Natural killer cell (primary cell): Measurements from ENCODE around the gene LRG1. TPM values are rescaled to one million over a fixed set of nuclear protein-coding genes. Genes with fewer than 3 reads are reported as not detected.

Experiments used
- ATAC-seq, 3 donors: fragments of 150-1000 bp in 2 of 3; fragments of 200-7000 bp in 1 of 3; cut with Tn5 transposase; 1 replicate in 1 of 3; 2 replicates in 2 of 3; pipeline ENCODE4 v1.10.0; 2021; ENCODE audit warnings: mild to moderate bottlenecking in 2 of 3, moderate library complexity in 2 of 3
- DNase-seq, 2 donors: peaks; one replicate each; pipeline versions ENCODE4 v3.0.0 to v3.0.0-alpha.2; 2013 to 2021; ENCODE audit warnings: mixed read lengths in 1 of 2
- H3K27ac ChIP-seq: one replicate; pipeline ENCODE4 v1.5.1; 2013; ENCODE audit warnings: mild to moderate bottlenecking, low read length
- H3K27me3 ChIP-seq: one replicate; pipeline ENCODE4 v1.6.1; 2013; ENCODE audit warnings: low read length; ENCODE audit not compliant: control insufficient read depth, insufficient read depth
- H3K36me3 ChIP-seq: one replicate; pipeline ENCODE4 v1.6.1; 2013; ENCODE audit warnings: low read length; ENCODE audit not compliant: control insufficient read depth, insufficient read depth
- H3K4me1 ChIP-seq: one replicate; pipeline ENCODE4 v1.6.1; 2013; ENCODE audit warnings: low read length; ENCODE audit not compliant: control insufficient read depth, insufficient read depth
- H3K4me3 ChIP-seq: one replicate; pipeline ENCODE4 v1.5.1; 2013; ENCODE audit warnings: low read length
- H3K9me3 ChIP-seq: one replicate; pipeline ENCODE4 v1.6.1; 2013; ENCODE audit warnings: low read length; ENCODE audit not compliant: control insufficient read depth, insufficient read depth
- H3K27ac Mint-ChIP-seq, 2 donors: one replicate each; pipeline ENCODE4 v1.8.0; 2022; ENCODE audit warnings: mild to moderate bottlenecking in 2 of 2, mixed read lengths in 2 of 2, moderate library complexity in 1 of 2
- H3K27me3 Mint-ChIP-seq, 2 donors: one replicate each; pipeline ENCODE4 v1.8.0; 2022; ENCODE audit warnings: low read depth in 2 of 2, mixed read lengths in 2 of 2
- H3K36me3 Mint-ChIP-seq: one replicate; pipeline ENCODE4 v1.8.0; 2022; ENCODE audit warnings: mixed read lengths
- H3K4me1 Mint-ChIP-seq, 2 donors: one replicate each; pipeline ENCODE4 v1.8.0; 2022; ENCODE audit warnings: mixed read lengths in 2 of 2
- H3K4me3 Mint-ChIP-seq: one replicate; pipeline ENCODE4 v1.8.0; 2022; ENCODE audit warnings: mild to moderate bottlenecking, moderate library complexity, mixed read lengths
- H3K9me3 Mint-ChIP-seq, 2 donors: one replicate each; pipeline ENCODE4 v1.8.0; 2022; ENCODE audit warnings: mixed read lengths in 2 of 2
- WGBS: methylation state at CpG from one replicate; pipeline ENCODE4 v1.1.7; 2013; ENCODE audit warnings: missing lambda C conversion rate; ENCODE audit not compliant: insufficient coverage; 5-methylcytosine and 5-hydroxymethylcytosine counted together
- intact Hi-C: fragments of 100-400 bp; cut with micrococcal nuclease; formaldehyde crosslinking; loops from one replicate; pipeline ENCODE4 v1.14.2; 2022
- total RNA-seq, 4 donors: library from RNA; stranded (reverse); fragments of 120-200 nt in 1 of 4; gene quantifications; one replicate each; pipeline versions ENCODE4 v1.2.3 to v1.2.4, GENCODE V29; 2013 to 2022
- TF ChIP-seq, protein P1 (sequence below): fragments of 200-600 bp; IDR thresholded peaks from one replicate; pipeline ENCODE4 v1.8.0; 2022; ENCODE audit warnings: antibody characterized with exemption

Gene LRG1
- total RNA-seq, 3 donors from 2014 or later (not counting 1 experiment from before 2014, with no cell fraction given): 1.8 TPM; not detected in 2

DNA sequence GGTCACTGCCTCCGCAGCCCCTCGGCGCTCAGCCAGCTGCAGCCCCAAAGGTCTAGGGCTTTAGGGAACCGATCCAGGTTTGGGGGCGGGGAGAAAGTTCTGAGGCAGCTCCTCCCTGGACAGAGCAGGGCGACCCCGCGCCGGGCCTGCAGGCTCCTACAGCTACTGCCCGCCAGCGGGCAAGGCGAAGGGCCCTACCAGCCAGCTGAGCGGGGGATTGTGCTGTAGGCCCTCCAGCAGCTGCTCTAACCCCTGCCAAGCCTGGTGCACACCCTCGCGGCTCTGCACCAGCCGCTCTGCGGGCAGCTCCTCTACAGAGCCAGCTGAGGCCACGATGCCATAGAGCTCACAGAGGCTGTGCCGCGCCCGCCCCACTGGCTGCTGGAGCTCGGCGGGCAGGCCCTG lies 35.5 kb downstream of the LRG1 start:
- H3K9me3 Mint-ChIP-seq: no peaks in the 10 kb centered on the region
- TF ChIP-seq, protein P1, sequence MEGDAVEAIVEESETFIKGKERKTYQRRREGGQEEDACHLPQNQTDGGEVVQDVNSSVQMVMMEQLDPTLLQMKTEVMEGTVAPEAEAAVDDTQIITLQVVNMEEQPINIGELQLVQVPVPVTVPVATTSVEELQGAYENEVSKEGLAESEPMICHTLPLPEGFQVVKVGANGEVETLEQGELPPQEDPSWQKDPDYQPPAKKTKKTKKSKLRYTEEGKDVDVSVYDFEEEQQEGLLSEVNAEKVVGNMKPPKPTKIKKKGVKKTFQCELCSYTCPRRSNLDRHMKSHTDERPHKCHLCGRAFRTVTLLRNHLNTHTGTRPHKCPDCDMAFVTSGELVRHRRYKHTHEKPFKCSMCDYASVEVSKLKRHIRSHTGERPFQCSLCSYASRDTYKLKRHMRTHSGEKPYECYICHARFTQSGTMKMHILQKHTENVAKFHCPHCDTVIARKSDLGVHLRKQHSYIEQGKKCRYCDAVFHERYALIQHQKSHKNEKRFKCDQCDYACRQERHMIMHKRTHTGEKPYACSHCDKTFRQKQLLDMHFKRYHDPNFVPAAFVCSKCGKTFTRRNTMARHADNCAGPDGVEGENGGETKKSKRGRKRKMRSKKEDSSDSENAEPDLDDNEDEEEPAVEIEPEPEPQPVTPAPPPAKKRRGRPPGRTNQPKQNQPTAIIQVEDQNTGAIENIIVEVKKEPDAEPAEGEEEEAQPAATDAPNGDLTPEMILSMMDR: no peak
- no peaks in the 10 kb centered on the region for H3K4me1 ChIP-seq
- no peaks in the 10 kb centered on the region for H3K27me3 Mint-ChIP-seq
- H3K36me3 ChIP-seq: peaks cover 2% of the 10 kb centered on the region
- 96% methylated on average over 23 of the region's 23 CpGs for WGBS
- H3K4me1 Mint-ChIP-seq: peaks cover 6 to 12% of the 10 kb centered on the region in 2 donors
- H3K27me3 ChIP-seq: no peaks in the 10 kb centered on the region
- H3K36me3 Mint-ChIP-seq: no peaks in the 10 kb centered on the region
- no peak overlapping the region for H3K27ac Mint-ChIP-seq
- H3K9me3 ChIP-seq: no peaks in the 10 kb centered on the region
- intact Hi-C loops: no loop called here
- no peak overlapping the region for H3K4me3 Mint-ChIP-seq
- no peak overlapping the region for H3K27ac ChIP-seq
- DNase-seq (no peak), ATAC-seq (no peak)
- H3K4me3 ChIP-seq: no peak overlapping the region

GRCh38 chr19:4503825-4504170 lies 36.0 kb downstream of the LRG1 start:
- TF ChIP-seq, protein P1: no peak
- Histone ChIP-seq H3K4me1 (no peaks in the 10 kb centered on the region), H3K27ac (no peak overlapping the region), H3K27me3 (no peaks in the 10 kb centered on the region), H3K9me3 (no peaks in the 10 kb centered on the region), H3K4me3 (no peak overlapping the region), H3K36me3 (peaks cover 2% of the 10 kb centered on the region)
- H3K36me3 Mint-ChIP-seq: no peaks in the 10 kb centered on the region
- no peak overlapping the region for H3K27ac Mint-ChIP-seq
- no peaks in the 10 kb centered on the region for H3K9me3 Mint-ChIP-seq
- intact Hi-C loops: no loop called here
- ATAC-seq: no peak
- DNase-seq: no peak
- 95% methylated on average over 10 of the region's 10 CpGs for WGBS
- H3K4me1 Mint-ChIP-seq: peaks cover 6 to 12% of the 10 kb centered on the region in 2 donors
- no peaks in the 10 kb centered on the region for H3K27me3 Mint-ChIP-seq
- H3K4me3 Mint-ChIP-seq: no peak overlapping the region

- H3K4me3 ChIP-seq: no peak overlapping the region
- H3K27ac ChIP-seq: no peak overlapping the region
- no peaks in the 10 kb centered on the region for H3K4me1 ChIP-seq
- DNase-seq: no peak
- Mint-ChIP-seq H3K27me3 (no peaks in the 10 kb centered on the region), H3K9me3 (no peaks in the 10 kb centered on the region), H3K36me3 (no peaks in the 10 kb centered on the region), H3K4me3 (no peak overlapping the region), H3K27ac (no peak overlapping the region), H3K4me1 (peaks cover 6 to 12% of the 10 kb centered on the region in 2 donors)
- intact Hi-C loops: no loop called here
- no peak for ATAC-seq
- TF ChIP-seq, protein P1: no peak
- H3K36me3 ChIP-seq: peaks cover 7% of the 10 kb centered on the region
- no peaks in the 10 kb centered on the region for H3K9me3 ChIP-seq
- WGBS: 93% methylated on average over 24 of the region's 25 CpGs
- H3K27me3 ChIP-seq: no peaks in the 10 kb centered on the region
Measured at GRCh38 chr19:4503132-4503824, 36.6 kb downstream of the LRG1 start.
